ENCODE results near the gene FBXO17.
"Not testable (repeated sequence)": the region's sequence is repeated elsewhere in the genome, so short reads cannot be mapped to it uniquely, and the experiment has no call there.

The FBXO17 gene

DNA sequence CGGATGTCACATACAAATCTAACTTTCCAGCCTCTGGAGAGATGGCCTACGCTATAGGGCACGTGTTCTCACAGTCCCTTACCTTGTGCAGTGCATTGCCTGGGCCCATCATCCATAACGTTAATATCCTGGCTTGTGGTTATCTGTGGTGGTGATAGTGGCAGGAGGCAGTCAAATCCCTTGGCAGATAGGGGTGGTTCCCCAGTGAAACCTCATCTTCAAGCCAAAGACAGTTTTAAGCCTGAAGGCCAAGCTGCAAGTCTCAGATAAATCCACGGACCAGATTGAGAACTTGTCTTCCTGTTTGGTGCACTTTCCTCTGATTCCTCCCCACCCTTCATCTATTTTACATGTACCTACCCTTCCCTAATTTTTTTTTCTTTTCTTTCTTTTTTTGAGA is 4.3 kb upstream of the FBXO17 start:
- DNase-seq (ENCODE audit: low read depth), result no peak

DNA sequence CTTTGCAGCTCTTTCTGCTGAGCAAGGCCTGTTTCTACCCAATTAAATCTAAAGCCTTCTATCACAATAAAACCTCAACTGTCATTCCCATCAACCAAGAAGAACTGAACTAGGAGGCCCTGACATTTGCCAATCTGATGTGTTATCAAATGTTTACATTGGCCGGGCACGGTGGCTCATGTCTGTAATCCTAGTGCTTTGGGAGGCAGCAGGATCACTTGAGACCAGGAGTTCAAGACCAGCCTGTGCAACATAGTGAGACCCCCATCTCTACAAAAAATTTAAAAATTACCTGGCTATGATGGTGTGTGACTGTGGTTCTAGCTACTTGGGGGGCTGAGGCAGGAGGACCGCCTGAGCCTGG is 2.8 kb upstream of the FBXO17 start:
- no peak for DNase-seq (ENCODE audit: low read depth)

DNA sequence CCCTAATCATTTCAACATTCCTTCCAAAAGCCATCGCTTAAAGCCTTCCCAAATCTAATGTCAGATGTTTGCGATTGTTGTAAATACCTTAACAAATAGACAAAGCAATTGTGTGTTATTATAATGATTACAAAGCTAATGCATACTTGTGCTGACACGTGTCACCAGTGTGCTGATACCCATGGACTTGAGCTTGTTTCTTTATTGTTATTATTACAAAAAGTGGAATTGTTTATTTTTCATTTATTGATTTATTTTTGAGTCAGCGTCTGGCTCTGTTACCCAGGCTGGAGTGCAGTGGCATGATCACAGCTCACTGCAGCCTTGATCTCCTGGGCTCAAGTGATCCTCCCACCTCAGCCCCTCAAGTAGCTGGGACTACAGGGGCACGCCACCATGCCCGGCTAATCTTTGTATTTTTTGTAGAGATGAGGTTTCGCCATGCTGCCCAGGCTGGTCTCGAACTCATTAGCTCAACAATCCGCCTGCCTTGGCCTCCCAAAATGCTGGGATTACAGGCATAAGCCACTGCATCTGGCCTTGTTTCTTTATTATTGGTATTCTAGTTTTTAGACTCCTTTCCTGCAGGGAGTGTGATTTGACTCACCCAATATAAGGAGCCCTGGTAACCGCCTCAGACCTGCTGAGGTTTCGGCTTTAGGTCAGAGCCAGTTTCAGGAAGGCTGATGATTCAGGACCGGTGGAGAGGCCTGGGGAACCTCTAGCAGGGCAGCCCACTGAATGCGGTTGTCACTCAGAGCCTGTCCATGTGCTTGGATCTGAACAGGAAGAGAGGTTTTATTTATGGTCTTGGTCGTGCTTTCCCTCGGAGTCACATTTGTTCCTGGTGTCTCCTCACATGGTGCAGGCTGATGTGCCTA is 2.1 kb upstream of the FBXO17 start:
- no peak for DNase-seq (ENCODE audit: low read depth)

DNA sequence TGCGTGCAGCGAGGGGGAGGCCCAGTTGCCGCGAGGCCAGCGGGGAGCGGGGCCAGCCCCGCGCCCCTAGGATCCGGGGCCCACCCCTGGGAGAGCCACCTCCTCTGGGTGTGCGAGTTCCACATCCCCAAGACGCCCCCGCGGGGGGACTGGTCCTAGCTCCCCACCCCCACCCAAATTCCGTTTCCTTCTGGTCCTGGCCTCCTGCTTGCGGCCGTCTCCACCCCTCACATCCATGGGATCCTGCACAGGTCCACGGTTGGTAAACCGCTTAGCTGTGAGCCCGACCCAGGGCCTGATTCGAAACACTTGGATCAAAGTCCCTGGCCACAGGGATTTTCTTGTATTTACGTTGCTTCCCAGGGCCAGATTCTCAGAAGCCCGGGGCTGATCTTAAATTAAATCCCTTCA is 324 bp upstream of the FBXO17 start:
- DNase-seq (ENCODE audit: low read depth), result no peak

DNA sequence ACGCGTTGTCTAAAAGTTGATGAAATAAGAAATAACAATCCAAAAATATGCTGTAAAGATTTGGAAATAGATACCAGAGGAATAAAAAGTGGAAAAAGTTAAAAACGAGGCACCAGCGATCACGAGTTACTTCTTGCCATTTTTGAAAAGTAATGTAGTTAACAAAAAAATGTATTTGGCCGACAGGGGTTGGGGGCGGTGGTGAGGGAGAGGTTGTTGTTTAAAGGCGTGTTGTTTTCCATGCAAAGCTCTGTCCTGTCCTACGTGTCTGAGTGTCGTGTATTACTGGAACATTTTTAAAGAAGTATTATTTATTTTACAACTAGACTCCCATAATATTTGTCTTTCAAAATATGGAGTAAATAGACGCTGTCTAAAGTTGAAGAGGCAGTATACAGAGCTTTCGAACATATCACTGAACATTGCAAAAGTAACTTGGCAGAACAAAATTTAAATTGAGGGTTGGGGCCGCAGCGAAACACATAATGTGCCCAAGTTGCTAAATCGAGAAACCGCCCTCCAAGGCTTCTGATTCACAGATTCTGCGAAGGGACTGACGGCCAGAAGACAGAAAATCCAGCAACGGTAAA is 823 bp downstream of the FBXO17 start:
- DNase-seq (ENCODE audit: low read depth), result no peak

DNA sequence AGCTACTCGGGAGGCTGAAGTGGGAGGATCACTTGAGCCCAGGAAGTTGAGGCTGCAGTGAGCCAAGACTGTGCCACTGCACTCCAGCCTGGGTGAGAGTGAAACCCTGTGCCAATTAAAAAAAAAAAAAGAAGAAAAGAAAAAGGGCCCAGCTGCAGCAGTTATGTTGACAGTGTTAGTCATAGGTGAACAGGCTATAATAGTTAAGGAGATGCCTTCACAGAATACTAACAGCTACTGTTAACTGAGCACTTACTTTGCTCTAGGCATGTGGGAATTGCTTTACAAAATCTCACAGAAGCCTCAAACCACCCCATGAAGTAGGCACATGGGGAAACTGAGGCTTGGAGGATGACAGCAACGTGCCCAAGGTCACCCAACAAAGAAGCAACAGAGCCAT is 3.9 kb downstream of the FBXO17 start:
- no peak for DNase-seq (ENCODE audit: low read depth)

DNA sequence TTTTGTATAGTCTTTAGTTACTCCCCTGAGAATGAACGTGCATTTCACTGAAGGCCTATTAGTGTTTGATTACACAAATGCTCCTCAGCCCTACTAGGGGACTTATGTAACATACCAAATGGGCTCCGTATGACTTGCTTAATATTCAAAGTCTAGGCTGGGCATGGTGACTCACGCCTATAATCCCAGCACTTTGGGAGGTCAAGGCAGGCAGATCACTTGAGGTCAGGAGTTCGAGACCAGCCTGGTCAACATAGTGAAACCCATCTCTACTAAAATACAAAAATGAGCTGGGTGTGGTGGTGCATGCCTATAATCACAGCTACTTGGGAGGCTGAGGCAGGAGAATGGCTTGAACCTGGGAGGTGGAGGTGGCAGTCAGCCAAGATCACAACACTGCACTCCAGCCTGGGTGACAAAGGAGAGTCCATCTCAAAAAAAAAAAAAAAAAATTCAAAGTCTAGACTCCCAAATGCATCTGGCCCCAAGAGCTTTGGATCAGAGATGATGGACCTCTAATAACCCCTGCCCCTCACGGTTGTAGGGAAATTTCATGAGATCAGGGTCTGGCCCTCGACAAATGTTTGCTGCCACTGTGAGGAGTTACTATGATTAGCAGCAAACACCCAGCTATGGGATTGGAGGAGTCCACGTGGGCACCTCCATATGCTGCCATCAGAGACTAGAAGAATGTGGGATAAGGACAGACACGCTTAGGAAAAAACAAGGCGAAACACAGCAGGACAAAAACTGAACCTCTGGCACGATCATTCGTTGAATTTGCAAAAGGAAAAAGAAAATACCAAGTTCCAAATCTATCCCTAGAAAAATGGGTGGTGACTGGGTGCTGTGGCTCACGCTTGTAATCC is 4.6 kb downstream of the FBXO17 start:
- no peak for DNase-seq (ENCODE audit: low read depth)

DNA sequence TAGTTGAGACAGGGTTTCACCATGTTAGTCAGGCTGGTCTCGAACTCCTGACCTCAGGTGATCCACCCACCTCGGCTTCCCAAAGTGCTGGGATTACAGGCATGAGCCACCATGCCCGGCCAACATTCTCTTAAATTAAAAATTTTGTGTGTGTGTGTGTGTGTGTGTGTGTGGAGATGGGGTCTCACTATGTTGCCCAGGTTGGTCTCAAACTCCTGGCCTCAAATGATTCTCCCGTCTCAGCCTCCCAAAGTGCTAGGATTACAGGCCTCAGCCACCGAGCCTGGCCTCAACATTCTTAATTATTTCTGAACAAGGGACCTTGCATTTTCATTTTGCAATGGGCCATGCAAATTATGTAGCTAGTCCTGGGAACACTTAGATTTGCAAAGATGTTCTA is 9.4 kb downstream of the FBXO17 start:
- not testable (repeated sequence) for DNase-seq (ENCODE audit: low read depth)

DNA sequence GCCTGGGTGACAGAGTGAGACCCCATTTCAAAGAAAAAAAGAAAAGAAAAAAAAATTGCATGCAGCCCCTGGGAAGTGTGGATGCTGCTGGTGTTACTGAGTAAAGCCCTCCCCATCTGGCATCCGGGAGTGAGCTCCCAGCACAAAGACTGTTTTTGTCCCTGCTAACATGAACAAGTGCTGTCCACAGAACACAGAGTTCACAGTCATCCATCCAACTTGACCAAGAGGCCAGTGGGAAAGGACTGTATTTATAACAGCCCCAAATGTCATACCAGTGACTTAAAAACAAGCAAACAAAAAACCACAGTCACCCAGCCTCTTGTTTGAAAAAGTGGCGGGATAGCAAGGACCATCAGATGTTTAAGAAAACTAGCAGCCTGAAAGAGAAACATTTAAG is 10.8 kb downstream of the FBXO17 start:
- DNase-seq (ENCODE audit: low read depth), result no peak

DNA sequence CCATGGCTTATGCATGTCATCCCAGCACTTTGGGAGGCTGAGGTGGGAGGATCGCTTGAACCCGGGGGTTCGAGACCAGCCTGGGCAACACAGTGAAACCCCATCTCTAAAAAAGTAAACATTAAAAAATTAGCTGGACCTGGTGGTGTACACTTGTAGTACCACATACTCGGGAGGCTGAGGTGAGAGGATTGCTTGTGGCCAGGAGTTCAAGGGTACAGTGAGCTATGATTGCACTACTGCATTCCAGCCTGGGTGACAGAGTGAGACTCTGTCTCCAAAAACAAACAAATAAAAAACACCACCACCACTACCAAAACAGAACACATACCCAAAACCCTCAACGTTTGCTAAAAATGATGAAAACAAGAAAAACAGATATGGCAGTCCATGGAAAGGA is 15.9 kb downstream of the FBXO17 start:
- no peak for DNase-seq (ENCODE audit: low read depth)

DNA sequence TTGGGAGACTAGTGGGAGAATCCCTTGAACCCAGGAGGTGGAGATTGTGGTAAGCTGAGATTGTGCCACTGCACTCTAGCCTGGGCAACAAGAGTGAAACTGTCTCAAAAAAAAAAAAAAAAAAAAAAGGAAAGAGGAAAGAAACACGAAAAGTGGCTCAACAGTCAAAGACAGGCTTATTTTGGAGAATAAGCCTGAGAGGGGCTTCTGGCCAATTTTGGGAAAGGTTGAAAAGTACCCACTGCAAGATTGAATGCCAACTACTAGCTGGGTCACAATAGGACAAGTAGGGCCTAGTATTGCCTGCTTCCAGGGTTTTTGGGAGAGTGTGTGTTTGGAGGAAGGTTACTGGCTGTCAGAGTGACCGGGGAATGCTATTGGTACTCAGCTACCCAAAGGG is 17.2 kb downstream of the FBXO17 start:
- DNase-seq (ENCODE audit: low read depth), result no peak

DNA sequence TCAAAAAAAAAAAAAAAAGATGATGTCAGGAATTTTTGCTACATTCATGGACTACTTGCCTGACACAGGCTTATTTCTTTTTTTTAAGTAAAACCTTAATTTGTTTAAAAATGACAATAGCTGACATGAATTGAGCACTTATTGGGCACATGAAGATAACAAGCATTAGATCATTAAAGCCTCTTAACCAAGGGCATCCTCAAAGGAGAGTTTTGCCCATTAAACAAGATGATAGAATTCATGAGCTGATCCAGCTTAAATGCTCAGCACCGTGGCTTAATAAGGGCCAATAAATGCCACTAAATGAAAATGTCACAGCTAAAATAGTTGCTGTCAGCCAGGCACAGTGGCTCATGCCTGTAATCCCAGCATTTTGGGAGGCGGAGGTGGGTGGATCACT is 19.3 kb downstream of the FBXO17 start:
- DNase-seq (ENCODE audit: low read depth), result no peak

DNA sequence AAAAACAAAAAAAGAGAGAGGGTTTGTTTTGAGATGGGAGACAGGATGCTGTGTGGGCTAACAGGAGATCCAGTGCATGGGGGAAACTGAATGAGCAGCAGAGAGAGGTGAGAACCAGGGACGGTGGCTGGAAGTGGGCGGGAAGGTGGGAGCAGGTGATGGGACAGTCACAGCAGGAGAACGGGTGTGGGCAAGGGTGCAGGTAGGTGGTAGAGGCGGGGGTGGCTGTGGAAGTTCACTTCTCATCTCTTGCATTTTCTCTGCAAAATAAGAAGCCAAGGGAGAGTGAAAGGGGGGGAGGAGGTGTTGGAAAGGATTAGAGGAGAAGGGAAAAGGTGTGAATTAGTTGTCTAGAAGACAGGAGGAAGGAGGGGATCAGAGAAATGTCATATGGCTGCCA is 21.9 kb downstream of the FBXO17 start:
- DNase-seq (ENCODE audit: low read depth), result no peak

DNA sequence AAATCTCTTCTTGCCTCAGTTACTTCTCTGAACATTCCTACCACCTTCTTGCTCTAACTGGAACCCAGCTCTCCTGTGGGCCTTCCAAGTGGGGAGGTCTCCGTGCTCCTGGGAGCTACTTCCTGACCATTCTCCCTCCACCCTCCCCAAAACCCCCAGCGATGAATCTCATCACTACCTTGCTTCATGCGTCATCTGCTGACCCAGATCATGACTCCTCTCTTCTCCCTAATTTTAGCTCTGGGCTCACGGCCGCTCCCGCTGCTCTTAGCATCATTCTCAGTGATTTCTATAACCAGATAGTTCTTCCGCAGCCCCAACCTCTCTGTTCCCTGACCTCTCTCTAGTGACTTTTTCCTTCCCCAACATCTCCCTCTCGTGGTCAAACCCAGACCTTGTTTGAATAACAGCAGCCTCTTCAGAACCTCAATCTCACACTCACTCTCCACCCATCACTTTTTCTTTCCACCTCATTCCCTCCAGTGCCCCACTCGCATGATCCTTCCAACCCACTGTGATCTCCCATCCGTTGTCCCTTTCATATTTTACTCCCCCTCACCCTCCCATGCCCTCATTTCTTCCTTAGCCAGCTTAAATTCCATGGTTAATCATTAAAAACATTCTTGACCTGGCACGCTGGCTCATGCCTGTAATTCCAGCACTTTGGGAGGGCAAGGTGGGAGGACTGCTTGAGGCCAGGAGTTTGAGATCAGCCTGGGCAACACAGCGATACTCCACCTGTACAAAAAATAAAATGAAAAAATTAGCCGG is 23.0 kb downstream of the FBXO17 start:
- DNase-seq (ENCODE audit: low read depth), result no peak

DNA sequence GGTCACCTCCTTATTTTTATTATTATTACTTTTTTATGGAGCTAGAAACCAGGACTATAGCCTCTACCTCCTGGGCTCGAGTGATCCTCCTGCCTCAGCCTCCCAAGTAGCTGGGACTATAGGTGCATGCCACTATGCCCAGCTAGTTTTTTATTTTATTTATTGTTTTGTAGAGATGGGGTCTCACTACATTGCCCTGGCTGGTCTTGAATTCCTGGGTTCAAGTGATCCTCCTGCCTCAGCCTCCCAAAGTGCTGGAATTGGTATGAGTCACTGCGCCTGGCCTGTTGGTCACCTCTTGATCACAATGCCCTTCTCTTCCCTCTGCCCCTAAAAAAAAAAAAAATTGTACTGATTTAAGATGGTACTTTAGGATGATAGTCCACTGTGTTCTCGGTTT is 24.4 kb downstream of the FBXO17 start:
- DNase-seq (ENCODE audit: low read depth), result no peak

DNA sequence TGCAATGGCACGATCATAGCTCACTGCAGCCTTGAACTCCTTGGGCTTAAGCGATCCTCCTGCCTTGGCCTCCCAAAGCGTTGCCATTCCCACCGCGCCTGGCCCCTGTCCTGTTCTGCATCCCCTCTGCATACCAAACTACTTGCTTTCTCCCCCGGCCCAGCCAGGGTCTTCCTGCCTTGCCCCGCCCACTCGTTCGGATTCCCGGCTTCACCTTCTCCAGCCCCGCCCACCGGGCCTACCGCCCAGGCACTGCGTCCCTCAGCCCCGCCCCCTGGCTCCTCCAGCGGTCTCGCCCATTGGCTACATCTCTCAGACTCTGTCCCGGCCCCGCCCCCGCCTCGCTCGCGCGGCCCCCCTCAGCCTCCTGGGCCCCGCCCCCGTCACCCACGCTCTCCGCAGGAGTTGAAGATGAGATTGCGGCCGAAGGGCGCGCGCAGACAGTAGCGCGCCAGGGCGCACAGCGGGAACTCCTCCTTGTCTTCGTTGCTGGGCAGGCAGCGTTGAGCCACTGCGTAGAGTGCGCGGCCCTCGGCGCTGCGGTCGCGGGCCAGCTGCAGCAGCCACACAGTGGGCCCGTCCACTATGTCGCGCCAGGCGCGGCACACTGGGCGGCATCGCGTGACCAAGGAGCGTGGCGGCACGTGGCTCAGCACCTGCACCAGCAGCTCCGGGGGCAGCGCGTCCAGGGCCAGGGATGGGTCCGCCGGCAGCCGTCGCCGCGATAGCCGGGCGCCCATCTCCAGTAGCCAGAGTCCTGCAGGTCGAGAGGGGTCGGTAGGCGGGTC is 25.8 kb downstream of the FBXO17 start:
- no peak for DNase-seq (ENCODE audit: low read depth)

DNA sequence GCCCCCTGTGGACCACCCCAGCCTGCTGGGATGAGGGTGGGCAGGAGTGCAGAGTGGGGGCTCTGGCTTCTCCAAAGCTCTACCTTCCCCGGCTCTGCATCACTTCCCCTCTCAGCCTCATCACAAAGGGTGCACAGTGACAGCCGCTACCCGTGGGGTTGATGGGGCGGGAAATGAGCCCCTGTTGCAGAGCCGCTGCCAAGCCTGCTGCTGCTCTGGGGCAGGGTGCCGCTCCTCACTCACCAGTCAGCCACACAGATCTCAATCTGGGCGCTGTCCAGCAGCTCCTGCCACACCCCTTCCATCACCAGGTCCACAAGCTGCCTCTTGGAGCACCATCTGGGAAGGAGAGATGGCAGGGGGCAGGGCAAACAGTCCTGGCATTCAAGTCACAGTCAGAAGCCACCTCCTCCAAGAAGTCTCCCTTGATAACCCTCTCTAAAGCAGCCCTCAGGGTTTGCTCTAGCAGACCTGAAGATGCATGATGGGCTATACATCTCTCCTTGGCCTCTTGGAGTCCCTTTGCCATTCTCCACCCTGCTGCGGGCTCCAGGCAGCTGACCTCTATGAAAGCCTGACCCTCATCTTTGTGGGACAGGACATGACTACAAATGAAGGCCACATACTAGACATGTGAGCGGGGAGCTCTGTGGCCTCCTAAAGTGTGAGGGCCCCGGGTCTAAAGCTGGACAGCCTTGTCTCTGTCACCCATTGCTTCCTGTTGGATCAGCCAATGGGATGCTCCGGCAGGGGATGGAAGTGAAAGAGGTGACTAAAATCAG is 29.1 kb downstream of the FBXO17 start:
- DNase-seq (ENCODE audit: low read depth), result no peak

DNA sequence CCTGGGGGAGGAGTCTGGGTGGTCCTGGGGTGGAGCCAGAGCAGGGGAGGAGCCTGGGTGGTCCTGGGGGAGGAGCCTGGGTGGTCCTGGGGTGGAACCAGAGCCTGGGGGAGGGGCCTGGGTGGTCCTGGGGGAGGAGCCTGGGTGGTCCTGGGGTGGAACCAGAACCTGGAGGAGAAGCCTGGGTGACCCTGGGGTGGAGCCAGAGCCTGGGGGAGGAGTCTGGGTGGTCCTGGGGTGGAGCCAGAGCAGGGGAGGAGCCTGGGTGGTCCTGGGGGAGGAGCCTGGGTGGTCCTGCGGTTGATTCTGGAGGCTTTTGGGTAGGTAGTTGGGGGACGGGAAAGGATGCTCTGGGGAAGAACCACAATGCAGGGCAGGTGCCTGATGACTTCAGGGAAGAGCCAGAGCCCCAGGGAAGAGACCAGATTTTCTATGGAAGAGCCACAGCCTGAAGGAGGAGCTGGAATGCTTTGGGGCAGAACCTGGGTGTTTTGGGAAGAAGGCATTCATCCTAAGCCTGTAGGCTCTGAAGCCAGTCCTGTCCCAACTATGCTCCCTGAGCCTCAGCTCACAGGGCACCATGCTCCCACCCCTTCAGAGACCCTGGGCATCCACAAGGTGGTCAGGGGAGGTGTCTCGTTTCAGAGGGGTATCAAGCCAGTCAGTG is 29.8 kb downstream of the FBXO17 start:
- DNase-seq (ENCODE audit: low read depth), result no peak

DNA sequence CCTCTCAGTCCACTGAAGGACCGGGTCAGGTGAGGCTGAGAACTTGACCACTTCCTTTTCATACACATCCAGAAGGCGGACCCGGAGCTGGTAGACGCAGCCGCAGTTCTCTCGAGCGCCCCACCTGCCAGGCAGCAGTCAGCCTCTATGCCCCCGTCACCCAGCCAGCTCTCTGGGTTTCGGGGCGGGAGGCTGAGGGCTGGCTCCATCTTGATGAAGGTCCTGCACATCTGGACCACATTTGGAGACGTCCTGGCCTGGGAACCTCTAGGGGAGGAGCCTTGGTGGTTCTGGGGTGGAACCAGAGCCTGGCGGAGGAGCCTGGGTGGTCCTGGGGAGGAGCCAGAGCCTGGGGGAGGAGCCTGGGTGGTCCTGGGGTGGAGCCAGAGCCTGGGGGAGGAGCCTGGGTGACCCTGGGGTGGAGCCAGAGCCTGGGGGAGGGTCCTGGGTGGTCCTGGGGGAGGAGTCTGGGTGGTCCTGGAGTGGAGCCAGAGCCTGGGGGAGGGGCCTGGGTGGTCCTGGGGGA is 30.5 kb downstream of the FBXO17 start:
- DNase-seq (ENCODE audit: low read depth), result no peak

All from stromal cell of bone marrow (primary cell).